Gastrocnemius medialis (tissue), 4 donors: ENCODE measurements around the gene CPLANE2. TPM values are rescaled to one million over a fixed set of nuclear protein-coding genes. Genes with fewer than 3 reads are reported as not detected.

Source experiments
- ATAC-seq, 2 donors: fragments of 150-250 bp; one replicate each; pipeline ENCODE4 v1.9.1; 2016
- DNase-seq, 2 donors: peaks; one replicate each; pipeline ENCODE4 v3.0.0-alpha.2; 2019
- H3K27ac ChIP-seq, 4 donors: fragments of 200-600 bp; sonication (generic); 1 replicate in 1 of 4; 2 replicates in 3 of 4; pipeline ENCODE4 v1.5.1; 2016 to 2018; ENCODE audit warnings: mild to moderate bottlenecking in 2 of 4, moderate library complexity in 1 of 4
- H3K27me3 ChIP-seq, 3 donors: fragments of 200-600 bp; sonication (generic) in 2 of 3; 1 replicate in 1 of 3; 2 replicates in 2 of 3; pipeline versions ENCODE4 v1.5.1 to v1.6.0; 2016 to 2019; ENCODE audit warnings: mild to moderate bottlenecking in 1 of 3, moderate library complexity in 1 of 3
- H3K36me3 ChIP-seq, 2 donors: fragments of 200-600 bp; sonication (generic) in 1 of 2; one replicate each; pipeline ENCODE4 v1.5.1; 2017 to 2018
- H3K4me1 ChIP-seq, 2 donors: fragments of 200-600 bp; sonication (generic) in 1 of 2; one replicate each; pipeline ENCODE4 v1.5.1; 2016 to 2017; ENCODE audit warnings: mild to moderate bottlenecking in 2 of 2
- H3K4me3 ChIP-seq, 4 donors: fragments of 200-600 bp; sonication (generic) in 3 of 4; 1 replicate in 1 of 4; 2 replicates in 3 of 4; pipeline ENCODE4 v1.5.1; 2016 to 2019; ENCODE audit warnings: mild to moderate bottlenecking in 2 of 4
- H3K9me3 ChIP-seq, 3 donors: fragments of 200-600 bp; sonication (generic) in 2 of 3; 1 replicate in 1 of 3; 2 replicates in 2 of 3; pipeline ENCODE4 v1.5.1; 2016 to 2019
- POLR2A ChIP-seq, 2 donors: fragments of 450-650 bp; IDR thresholded peaks; one replicate each; pipeline ENCODE4 v1.6.1; 2017; ENCODE audit warnings: antibody characterized with exemption in 2 of 2, mild to moderate bottlenecking in 2 of 2, moderate library complexity in 2 of 2
- in situ Hi-C, 4 donors: fragments of 200-750 bp; cut with MboI; loops; one replicate each; pipeline versions ENCODE4 v1.15.0 to v1.8.0; 2017; ENCODE audit warnings: low sequenced_read_pairs in 4 of 4
- intact Hi-C: fragments of 100-400 bp; cut with DNase I; formaldehyde crosslinking; loops from one replicate; pipeline ENCODE4 v1.15.1; 2023; ENCODE audit warnings: low total_unique reads
- total RNA-seq, 4 donors: library from RNA; depleted of rRNA; stranded (reverse); fragments of >200 nt; gene quantifications; one replicate each; pipeline versions ENCODE4 v1.1.0 to v1.2.3, GENCODE V29; 2016
- TF ChIP-seq, protein P1 (sequence below), 5 experiments: fragments of 450-650 bp in 3 of 5; fragments of 200-600 bp in 2 of 5; sonication (generic) in 2 of 5; IDR thresholded peaks in 4 of 5; conservative IDR thresholded peaks in 1 of 5; 1 replicate in 4 of 5; 2 replicates in 1 of 5; pipeline ENCODE4 v1.5.1; 2016 to 2019; ENCODE audit warnings: antibody characterized with exemption in 5 of 5, mild to moderate bottlenecking in 3 of 5, moderate library complexity in 3 of 5

CPLANE2 gene
- total RNA-seq, 4 donors from 2014 or later = 0.46 to 6.3 (median 3.1) TPM

DNA sequence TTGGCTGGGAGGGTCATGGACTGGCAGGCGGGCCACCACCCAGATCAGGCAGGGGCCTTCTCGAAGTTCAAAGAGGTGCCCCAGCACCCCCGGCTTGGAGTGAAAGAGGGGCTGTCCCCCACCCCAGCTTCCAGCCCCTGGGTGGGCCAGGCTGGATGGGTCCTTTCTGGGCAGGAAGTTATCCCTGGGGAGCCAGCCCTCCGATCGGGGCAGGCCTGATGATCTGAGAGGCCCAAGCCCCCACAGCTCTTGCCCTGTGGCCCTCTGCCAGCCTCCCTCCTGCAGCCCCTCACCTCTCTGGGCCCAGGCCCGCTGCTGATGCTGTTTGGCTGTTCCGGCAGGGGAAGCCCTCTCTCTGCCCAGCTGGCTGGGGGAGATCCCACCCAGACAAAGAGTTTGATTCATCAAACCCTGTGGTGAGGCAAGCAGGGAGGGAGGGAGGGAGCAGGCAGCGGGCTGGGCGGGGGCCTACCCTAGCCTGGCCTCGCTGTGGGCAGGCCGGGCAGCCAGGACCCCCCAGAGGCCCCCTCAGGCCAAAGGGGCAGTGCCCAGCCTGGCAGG is 27.1 kb downstream of the CPLANE2 start:
- peaks cover 4 to 6% of the 10 kb centered on the region in 2 donors for H3K4me1 ChIP-seq
- intact Hi-C loops = loop anchor here (5.0 kb wide), 1 partner anchor 152 kb away; no protein-coding TSS in a partner anchor
- no peaks in the 10 kb centered on the region for H3K36me3 ChIP-seq
- TF ChIP-seq, protein P1, sequence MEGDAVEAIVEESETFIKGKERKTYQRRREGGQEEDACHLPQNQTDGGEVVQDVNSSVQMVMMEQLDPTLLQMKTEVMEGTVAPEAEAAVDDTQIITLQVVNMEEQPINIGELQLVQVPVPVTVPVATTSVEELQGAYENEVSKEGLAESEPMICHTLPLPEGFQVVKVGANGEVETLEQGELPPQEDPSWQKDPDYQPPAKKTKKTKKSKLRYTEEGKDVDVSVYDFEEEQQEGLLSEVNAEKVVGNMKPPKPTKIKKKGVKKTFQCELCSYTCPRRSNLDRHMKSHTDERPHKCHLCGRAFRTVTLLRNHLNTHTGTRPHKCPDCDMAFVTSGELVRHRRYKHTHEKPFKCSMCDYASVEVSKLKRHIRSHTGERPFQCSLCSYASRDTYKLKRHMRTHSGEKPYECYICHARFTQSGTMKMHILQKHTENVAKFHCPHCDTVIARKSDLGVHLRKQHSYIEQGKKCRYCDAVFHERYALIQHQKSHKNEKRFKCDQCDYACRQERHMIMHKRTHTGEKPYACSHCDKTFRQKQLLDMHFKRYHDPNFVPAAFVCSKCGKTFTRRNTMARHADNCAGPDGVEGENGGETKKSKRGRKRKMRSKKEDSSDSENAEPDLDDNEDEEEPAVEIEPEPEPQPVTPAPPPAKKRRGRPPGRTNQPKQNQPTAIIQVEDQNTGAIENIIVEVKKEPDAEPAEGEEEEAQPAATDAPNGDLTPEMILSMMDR (IDR thresholded peaks at IDR 0.05 in 4 of 5, conservative IDR thresholded peaks at IDR 0.05 in 1 of 5) = no peak
- no peak for TF ChIP-seq POLR2A (IDR thresholded peaks at IDR 0.05)
- H3K27ac ChIP-seq = no peak overlapping the region
- ATAC-seq = no peak
- in situ Hi-C loops = no loop called here
- H3K4me3 ChIP-seq = no peak overlapping the region
- DNase-seq = no peak
- no peaks in the 10 kb centered on the region for H3K9me3 ChIP-seq
- H3K27me3 ChIP-seq = peaks cover 6 to 9% (median 8%) of the 10 kb centered on the region in 3 donors

DNA sequence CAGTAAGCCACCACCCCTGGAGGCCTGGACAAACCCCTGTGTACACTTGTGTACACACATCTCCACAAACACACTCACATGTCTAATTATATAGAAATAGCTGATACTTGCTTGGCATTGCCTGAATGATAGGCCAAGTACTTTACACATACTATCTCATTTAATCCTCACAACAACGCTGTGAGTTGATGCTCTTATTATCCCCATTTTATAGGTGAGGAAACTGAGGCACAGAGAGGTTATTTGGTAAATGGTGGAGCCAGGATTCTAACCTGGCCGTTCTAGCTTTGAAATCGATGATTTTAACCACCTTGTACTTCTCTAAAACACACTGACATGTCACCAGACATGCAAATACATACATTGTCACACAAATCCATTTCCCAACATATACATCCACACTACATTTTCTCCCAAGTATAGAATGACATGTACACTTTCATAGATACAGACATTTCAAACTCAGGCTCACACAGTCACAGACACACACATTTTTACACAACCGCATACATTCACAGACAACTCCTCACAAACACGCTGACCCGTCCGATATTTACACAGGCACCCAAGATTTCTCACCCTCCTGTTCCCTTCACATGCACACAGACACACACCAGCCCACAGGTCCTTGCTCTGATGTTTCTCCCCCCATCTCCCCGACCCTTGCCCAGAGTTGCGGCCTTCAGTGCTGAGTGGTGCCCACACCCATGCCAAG is 27.7 kb downstream of the CPLANE2 start:
- ATAC-seq = no peak
- Histone ChIP-seq H3K27me3 (peaks cover 6 to 9% (median 6%) of the 10 kb centered on the region in 3 donors), H3K27ac (no peak overlapping the region), H3K9me3 (no peaks in the 10 kb centered on the region), H3K4me1 (peaks cover 4 to 6% of the 10 kb centered on the region in 2 donors), H3K36me3 (no peaks in the 10 kb centered on the region), H3K4me3 (no peak overlapping the region)
- intact Hi-C loops = loop anchor here (5.0 kb wide), 1 partner anchor 153 kb away; no protein-coding TSS in a partner anchor
- DNase-seq = no peak
- in situ Hi-C loops = no loop called here
- no peak for TF ChIP-seq POLR2A (IDR thresholded peaks at IDR 0.05)
- TF ChIP-seq, protein P1 (IDR thresholded peaks at IDR 0.05 in 4 of 5, conservative IDR thresholded peaks at IDR 0.05 in 1 of 5) = no peak

DNA sequence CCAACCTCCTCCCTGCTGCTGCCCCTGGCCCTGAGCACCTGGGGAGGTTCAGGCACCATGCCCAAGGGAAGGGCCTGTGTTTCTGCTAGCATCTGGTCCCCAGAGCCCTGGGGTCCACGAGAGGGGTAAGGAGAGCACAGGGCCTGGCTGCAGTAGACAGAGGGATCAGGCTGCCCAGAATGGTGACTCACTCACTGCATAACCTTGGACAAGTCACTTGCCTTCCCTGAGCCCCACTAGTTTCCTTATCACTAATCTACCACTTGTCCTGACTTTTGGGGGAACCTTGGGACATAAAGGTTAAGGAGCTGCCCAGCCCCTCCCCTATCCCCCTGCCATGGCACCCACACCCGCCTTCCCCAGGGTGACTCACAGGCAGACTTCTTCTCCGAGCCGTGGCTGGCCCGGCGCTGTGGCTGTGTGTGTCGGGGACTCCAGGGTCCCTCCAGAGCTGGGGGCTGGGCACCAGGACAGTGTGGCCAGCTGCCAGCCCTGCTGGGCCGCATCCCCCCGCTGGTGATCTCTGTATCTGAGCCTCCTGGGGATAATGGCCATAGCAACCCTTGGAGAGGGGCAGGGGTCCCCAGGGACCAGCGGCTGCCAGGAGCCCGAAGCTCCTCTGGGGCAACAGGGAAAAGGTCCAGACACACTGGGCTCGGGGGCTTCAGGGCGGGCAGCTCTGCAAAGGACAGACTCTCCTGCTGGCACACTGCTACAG is 28.6 kb downstream of the CPLANE2 start:
- DNase-seq (no peak), ATAC-seq (no peak)
- in situ Hi-C loops = no loop called here
- H3K27ac ChIP-seq = no peak overlapping the region
- no peak for TF ChIP-seq POLR2A (IDR thresholded peaks at IDR 0.05)
- TF ChIP-seq, protein P1 (IDR thresholded peaks at IDR 0.05 in 4 of 5, conservative IDR thresholded peaks at IDR 0.05 in 1 of 5) = no peak
- H3K9me3 ChIP-seq = no peaks in the 10 kb centered on the region
- intact Hi-C loops = loop anchor here (5.0 kb wide), 1 partner anchor 154 kb away; no protein-coding TSS in a partner anchor
- H3K36me3 ChIP-seq = no peaks in the 10 kb centered on the region
- peaks cover 4 to 6% of the 10 kb centered on the region in 2 donors for H3K4me1 ChIP-seq
- no peak overlapping the region for H3K4me3 ChIP-seq
- H3K27me3 ChIP-seq = peaks cover 6 to 9% (median 6%) of the 10 kb centered on the region in 3 donors

DNA sequence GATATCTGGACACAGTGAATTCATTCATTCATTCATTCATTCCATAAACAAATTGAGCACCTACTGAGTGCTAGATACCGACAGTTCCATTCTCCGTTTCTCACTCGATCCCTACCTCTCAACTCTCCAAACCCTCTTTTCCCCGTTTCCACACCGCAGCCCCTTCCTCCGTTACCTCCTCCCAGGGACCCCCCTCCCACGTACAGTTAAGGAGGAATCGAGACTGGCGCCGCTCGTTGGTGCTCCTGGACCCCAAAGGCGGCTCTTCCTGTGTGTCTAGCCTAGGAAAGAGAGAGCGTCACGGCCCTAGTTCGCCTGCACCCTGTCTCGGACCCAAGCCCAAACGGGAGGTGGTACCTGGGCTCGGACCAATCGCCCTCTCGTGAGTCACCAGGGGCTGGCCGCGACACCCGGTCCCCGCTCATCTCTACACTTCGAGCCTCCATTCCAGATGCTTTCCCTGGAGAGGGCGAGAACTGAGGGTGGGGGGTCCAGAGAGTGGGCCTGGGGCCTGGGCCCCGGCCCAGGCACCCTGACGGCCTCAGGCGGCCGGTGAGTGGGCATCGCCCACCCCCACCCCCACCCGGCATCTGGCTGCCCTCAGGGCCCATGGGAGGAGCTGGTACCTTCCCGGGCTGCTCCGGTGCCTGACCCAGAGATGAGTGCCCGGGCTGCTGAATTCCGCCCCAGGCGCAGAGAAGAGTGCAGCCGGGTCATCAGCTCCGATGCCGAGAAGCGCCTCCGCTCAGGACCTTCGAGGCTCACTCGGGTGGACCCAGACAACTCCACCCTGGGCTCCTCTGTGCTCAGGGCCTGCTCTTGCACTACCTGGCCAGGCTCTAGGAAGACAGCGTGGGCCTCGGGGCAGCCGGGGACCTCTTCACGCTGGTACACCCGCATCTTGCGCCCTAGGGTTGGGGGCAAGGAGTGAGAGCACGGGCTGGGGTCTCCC is 29.4 kb downstream of the CPLANE2 start:
- Histone ChIP-seq H3K4me1 (peaks cover 4 to 6% of the 10 kb centered on the region in 2 donors), H3K9me3 (no peaks in the 10 kb centered on the region), H3K27me3 (peaks cover 6 to 9% (median 6%) of the 10 kb centered on the region in 3 donors), H3K36me3 (no peaks in the 10 kb centered on the region), H3K4me3 (peak overlapping the region; percentile 48 to 71 (median 64)), H3K27ac (peak overlapping the region; percentile 59 to 82 (median 72))
- TF ChIP-seq, protein P1 (IDR thresholded peaks at IDR 0.05 in 4 of 5, conservative IDR thresholded peaks at IDR 0.05 in 1 of 5) = no peak
- TF ChIP-seq POLR2A (IDR thresholded peaks at IDR 0.05) = no peak
- in situ Hi-C loops = no loop called here
- DNase-seq (no peak), ATAC-seq (no peak)
- intact Hi-C loops = loop anchor here (5.0 kb wide), 1 partner anchor 155 kb away; no protein-coding TSS in a partner anchor
